HG02763 (cell line): ENCODE data around the gene LAPTM4A.
"Not testable (repeated sequence)": the region's sequence is repeated elsewhere in the genome, so short reads cannot be mapped to it uniquely, and the experiment has no call there.

ENCODE experiments used
- ATAC-seq: cut with Tn5 transposase; IDR thresholded peaks from one replicate; pipeline ENCODE4 v1.9.1; 2021; ENCODE audit warnings: mild to moderate bottlenecking, moderate library complexity; ENCODE audit not compliant: unreplicated experiment

The LAPTM4A gene

GRCh38 chr2:20051532-20052228, at the start of gene LAPTM4A:
Gene LAPTM4A (minus strand): TSS chr2:20051628. CDS start chr2:20051520, 108 bp downstream.
- peak; percentile 95 for ATAC-seq

GRCh38 chr2:20100711-20101110, 49.3 kb upstream of the LAPTM4A start:
- no peak for ATAC-seq

GRCh38 chr2:20099780-20100179, 48.4 kb upstream of the LAPTM4A start:
- ATAC-seq: no peak

- ATAC-seq: peak; percentile 84
Measured at GRCh38 chr2:20097889-20098714, 46.7 kb upstream of the LAPTM4A start.

GRCh38 chr2:20095469-20095868, 44.0 kb upstream of the LAPTM4A start:
- ATAC-seq: no peak

GRCh38 chr2:20094955-20095354, 43.5 kb upstream of the LAPTM4A start:
- no peak for ATAC-seq

GRCh38 chr2:20094142-20094755, 42.8 kb upstream of the LAPTM4A start:
- no peak for ATAC-seq

GRCh38 chr2:20093263-20094141, 42.1 kb upstream of the LAPTM4A start:
- no peak for ATAC-seq

GRCh38 chr2:20092901-20093235, 41.4 kb upstream of the LAPTM4A start:
- no peak for ATAC-seq

GRCh38 chr2:20092226-20092900, 40.9 kb upstream of the LAPTM4A start:
- no peak for ATAC-seq

GRCh38 chr2:20091305-20091991, 40.0 kb upstream of the LAPTM4A start:
- no peak for ATAC-seq

- no peak for ATAC-seq
Measured at GRCh38 chr2:20089715-20090464, 38.5 kb upstream of the LAPTM4A start.

GRCh38 chr2:20085909-20086308, 34.5 kb upstream of the LAPTM4A start:
- not testable (repeated sequence) for ATAC-seq

GRCh38 chr2:20082812-20083211, 31.4 kb upstream of the LAPTM4A start:
- not testable (repeated sequence) for ATAC-seq

GRCh38 chr2:20081841-20082240, 30.4 kb upstream of the LAPTM4A start:
- ATAC-seq: no peak

- ATAC-seq: no peak
Measured at GRCh38 chr2:20080839-20081415, 29.5 kb upstream of the LAPTM4A start.

GRCh38 chr2:20080428-20080827, 29.0 kb upstream of the LAPTM4A start:
- ATAC-seq: no peak

GRCh38 chr2:20079546-20080115, 28.2 kb upstream of the LAPTM4A start:
- ATAC-seq: no peak
